HT1080 (cell line): ENCODE data around the gene CHRNA4. TPM values are rescaled to one million over a fixed set of nuclear protein-coding genes. Genes with fewer than 3 reads are reported as not detected.

Experiments used
- DNase-seq: peaks from one replicate; pipeline ENCODE4 v3.0.0-alpha.2; 2015; ENCODE audit warnings: low read depth
- polyA plus RNA-seq, 2 experiments: library from polyadenylated mRNA; depleted of rRNA; stranded (reverse); fragments of >200 nt; gene quantifications; 2 replicates each; pipeline ENCODE4 v1.2.3, GENCODE V29; 2015
- total RNA-seq: library from RNA; depleted of rRNA; stranded (reverse); fragments of >200 nt; shearing (Covaris generic); gene quantifications from 2 replicates; pipeline ENCODE4 v1.2.3, GENCODE V29; 2014; rRNA removed

Gene CHRNA4
- not detected in 2 replicates for total RNA-seq
- not detected in 2 replicates for polyA plus RNA-seq (2015; cell fraction: cytosol; rRNA removed)
- polyA plus RNA-seq (2015; cell fraction: nucleus; rRNA removed): not detected in 2 replicates

- DNase-seq: no peak
Observed at GRCh38 chr20:63360850-63361518, at the start of gene CHRNA4. Gene CHRNA4 (minus strand): TSS chr20:63361349. CDS start chr20:63361165, 184 bp downstream.

- DNase-seq: no peak
Observed at GRCh38 chr20:63409834-63410435, 48.8 kb upstream of the CHRNA4 start.

- DNase-seq: no peak
Observed at GRCh38 chr20:63409066-63409833, 48.1 kb upstream of the CHRNA4 start.

GRCh38 chr20:63408684-63409046 is 47.5 kb upstream of the CHRNA4 start:
- DNase-seq: no peak

GRCh38 chr20:63407928-63408683 is 47.0 kb upstream of the CHRNA4 start:
- no peak for DNase-seq

GRCh38 chr20:63406617-63407245 is 45.6 kb upstream of the CHRNA4 start:
- no peak for DNase-seq

- no peak for DNase-seq
Observed at GRCh38 chr20:63406011-63406410, 44.9 kb upstream of the CHRNA4 start.

- DNase-seq: no peak
Observed at GRCh38 chr20:63405102-63405730, 44.1 kb upstream of the CHRNA4 start.

GRCh38 chr20:63404129-63405085 is 43.3 kb upstream of the CHRNA4 start:
- DNase-seq: no peak

GRCh38 chr20:63403403-63404105 is 42.4 kb upstream of the CHRNA4 start:
- DNase-seq: no peak

- no peak for DNase-seq
Observed at GRCh38 chr20:63402860-63403220, 41.7 kb upstream of the CHRNA4 start.

- no peak for DNase-seq
Observed at GRCh38 chr20:63402181-63402859, 41.2 kb upstream of the CHRNA4 start.

GRCh38 chr20:63401384-63402110 is 40.4 kb upstream of the CHRNA4 start:
- no peak for DNase-seq

- DNase-seq: no peak
Observed at GRCh38 chr20:63400486-63401210, 39.5 kb upstream of the CHRNA4 start.

- DNase-seq: no peak
Observed at GRCh38 chr20:63399596-63400375, 38.6 kb upstream of the CHRNA4 start.
